HepG2 (cell line): Measurements from ENCODE around the gene KLRK1. TPM values are rescaled to one million over a fixed set of nuclear protein-coding genes. Genes with fewer than 3 reads are reported as not detected.
"Not testable (repeated sequence)": the region's sequence is repeated elsewhere in the genome, so short reads cannot be mapped to it uniquely, and the experiment has no call there.

Experiments
- ATAC-seq: fragments of 200-7000 bp; cut with Tn5 transposase; 3 replicates; pipeline ENCODE4 v1.9.1; 2020; ENCODE audit warnings: mild to moderate bottlenecking, moderate library complexity
- BruUV-seq: library from RNA; stranded (reverse); fragments of 400-500 nt; replicated peaks from 2 replicates; lab custom pipeline; 2021; lab: Mats Ljungman, UMichigan
- CTCF ChIA-PET: fragments of 300-600 bp; formaldehyde crosslinking; extraction: SDS; loops from one replicate; lab custom pipeline; 2021; ENCODE audit warnings: low total read pairs, inconsistent platforms, low intra/inter-chr PET ratio; lab: Yijun Ruan, JAX
- POLR2A ChIA-PET: fragments of 350-600 bp; sonication (Branson Sonifier 250); formaldehyde crosslinking; loops from one replicate; lab custom pipeline; 2020; ENCODE audit warnings: antibody characterized with exemption, inconsistent platforms; lab: Yijun Ruan, JAX
- DNase-seq: peaks from one replicate; pipeline ENCODE4 v3.0.0-alpha.2; 2015; ENCODE audit warnings: low spot score
- FAIRE-seq: peaks from 3 replicates; lab custom pipeline; 2011; peaks lifted over from hg19 to GRCh38; lab: Jason Lieb, UNC
- H2AFZ ChIP-seq: one replicate; pipeline ENCODE4 v1.6.1; 2011; ENCODE audit warnings: low read length, inconsistent platforms
- H3K27ac ChIP-seq: fragments of 300-600 bp; 3 replicates; pipeline ENCODE4 v1.8.0; 2011; ENCODE audit warnings: mixed run types, mild to moderate bottlenecking, mixed read lengths, low read length, inconsistent platforms; ENCODE audit not compliant: insufficient read depth; ENCODE audit errors: extremely low read length
- H3K27me3 ChIP-seq, 2 experiments: fragments of 200-600 bp in 1 of 2; 2 replicates in 1 of 2; 3 replicates in 1 of 2; pipeline versions ENCODE4 v1.6.0 to v1.8.0; 2011; ENCODE audit warnings: low read length in 2 of 2, mild to moderate bottlenecking in 2 of 2, moderate library complexity in 2 of 2, inconsistent platforms in 1 of 2; ENCODE audit not compliant: insufficient read depth in 2 of 2, control insufficient read depth in 1 of 2
- H3K36me3 ChIP-seq, 2 experiments: fragments of 200-600 bp in 1 of 2; replicated peaks in 1 of 2; 2 replicates in 1 of 2; 3 replicates in 1 of 2; pipeline versions ENCODE4 v1.5.1 to v1.8.0; 2011; ENCODE audit warnings: low read length in 2 of 2, inconsistent platforms in 1 of 2; ENCODE audit not compliant: insufficient read depth in 2 of 2, control insufficient read depth in 1 of 2
- H3K4me1 ChIP-seq: 2 replicates; pipeline ENCODE4 v1.5.1; 2012; ENCODE audit warnings: low read length, inconsistent platforms; ENCODE audit not compliant: insufficient read depth
- H3K4me2 ChIP-seq: 2 replicates; pipeline ENCODE4 v1.6.0; 2011; ENCODE audit warnings: low read depth, low read length, inconsistent platforms
- H3K4me3 ChIP-seq, 3 experiments: fragments of 200-600 bp in 1 of 3; sonication (generic), shearing (Covaris generic) in 1 of 3; replicated peaks in 1 of 3; 2 replicates each; pipeline ENCODE4 v1.5.1; 2011 to 2016; ENCODE audit warnings: low read length in 3 of 3, inconsistent platforms in 2 of 3, low read depth in 2 of 3, mild to moderate bottlenecking in 2 of 3, control low read depth in 1 of 3, mixed read lengths in 1 of 3; ENCODE audit not compliant: insufficient read depth in 1 of 3
- H3K79me2 ChIP-seq: one replicate; pipeline ENCODE4 v1.6.1; 2011; ENCODE audit warnings: low read length, inconsistent platforms; ENCODE audit not compliant: insufficient read depth
- H3K9ac ChIP-seq: 2 replicates; pipeline ENCODE4 v1.6.0; 2011; ENCODE audit warnings: mild to moderate bottlenecking, low read depth, low read length, inconsistent platforms; ENCODE audit not compliant: insufficient read depth
- H3K9me3 ChIP-seq: 2 replicates; pipeline ENCODE4 v1.5.1; 2012; ENCODE audit warnings: mild to moderate bottlenecking, low read length
- H4K20me1 ChIP-seq: 2 replicates; pipeline ENCODE4 v1.6.0; 2011; ENCODE audit warnings: inconsistent platforms, mild to moderate bottlenecking, low read length, moderate library complexity; ENCODE audit not compliant: insufficient read depth
- CEBPG ChIP-seq: IDR thresholded peaks from 2 replicates; pipeline ENCODE4 v1.6.1; 2016
- FOSL2 ChIP-seq: sonication (generic); formaldehyde crosslinking; IDR thresholded peaks from 2 replicates; pipeline ENCODE4 v1.4.0; 2020; ENCODE audit warnings: missing genetic modification reagents
- HMG20A ChIP-seq: IDR thresholded peaks from 2 replicates; pipeline ENCODE4 v1.6.1; 2016; ENCODE audit warnings: borderline replicate concordance
- RARA ChIP-seq: IDR thresholded peaks from 2 replicates; pipeline ENCODE4 v1.6.1; 2016; ENCODE audit warnings: missing genetic modification reagents, missing compliant biosample characterization
- SIX1 ChIP-seq: sonication (generic); formaldehyde crosslinking; IDR thresholded peaks from 2 replicates; pipeline ENCODE4 v1.4.0; 2020; ENCODE audit warnings: missing genetic modification reagents, borderline replicate concordance
- ZNF570 ChIP-seq: sonication (generic); formaldehyde crosslinking; IDR thresholded peaks from 2 replicates; pipeline ENCODE4 v1.4.0; 2020; ENCODE audit warnings: mild to moderate bottlenecking, missing genetic modification reagents, borderline replicate concordance
- WGBS: methylation state at CpG from one replicate; pipeline ENCODE4 v1.1.6; 2017; ENCODE audit warnings: low lambda C conversion rate; 5-methylcytosine and 5-hydroxymethylcytosine counted together
- in situ Hi-C: cut with HindIII; loops from 2 replicates; pipeline ENCODE4 v1.10.0; 2017; ENCODE audit warnings: low pct_unique_long_range_greater_than_20kb; ENCODE audit not compliant: extremely low pct_ligation_motif_present
- intact Hi-C: fragments of 100-400 bp; cut with micrococcal nuclease; formaldehyde crosslinking; loops from one replicate; pipeline ENCODE4 v1.10.0; 2022; ENCODE audit not compliant: unreplicated experiment
- polyA plus RNA-seq, 8 experiments: library from polyadenylated mRNA; depleted of rRNA in 3 of 8; stranded (reverse) in 7 of 8; unstranded in 1 of 8; fragments of >200 nt; fragmentation: Illumina TruSeq in 4 of 8; extraction: Trizol in 4 of 8; gene quantifications; 2 replicates each; pipeline versions ENCODE4 v1.2.1 to v1.2.3, GENCODE V29; 2011 to 2016; ENCODE audit warnings: low read depth in 4 of 8, missing spikeins in 1 of 8, mixed read lengths in 1 of 8; ENCODE audit not compliant: insufficient read depth in 1 of 8
- total RNA-seq, 5 experiments: library from RNA; depleted of rRNA; stranded (reverse); fragments of >200 nt; fragmentation: Illumina TruSeq; extraction: Trizol; gene quantifications; 2 replicates each; pipeline ENCODE4 v1.2.3, GENCODE V29; 2016; ENCODE audit warnings: low read depth in 1 of 5
- TF ChIP-seq, protein P1 (sequence below): sonication (generic); formaldehyde crosslinking; IDR thresholded peaks from 2 replicates; pipeline ENCODE4 v1.4.0; 2020; ENCODE audit warnings: mild to moderate bottlenecking, missing genetic modification reagents
- TF ChIP-seq, protein P2 (sequence below): IDR thresholded peaks from 2 replicates; pipeline ENCODE4 v1.4.0; 2020; ENCODE audit warnings: mild to moderate bottlenecking, missing genetic modification reagents
- TF ChIP-seq, protein P3 (sequence below): sonication (generic); formaldehyde crosslinking; IDR thresholded peaks from 2 replicates; pipeline ENCODE4 v1.4.0; 2020; ENCODE audit warnings: missing genetic modification reagents

KLRK1 gene
- total and polyA plus RNA-seq, 2 of the 13 experiments (the other 11 are each of a cell fraction or from before 2014, with no cell fraction given), result not detected

DNA sequence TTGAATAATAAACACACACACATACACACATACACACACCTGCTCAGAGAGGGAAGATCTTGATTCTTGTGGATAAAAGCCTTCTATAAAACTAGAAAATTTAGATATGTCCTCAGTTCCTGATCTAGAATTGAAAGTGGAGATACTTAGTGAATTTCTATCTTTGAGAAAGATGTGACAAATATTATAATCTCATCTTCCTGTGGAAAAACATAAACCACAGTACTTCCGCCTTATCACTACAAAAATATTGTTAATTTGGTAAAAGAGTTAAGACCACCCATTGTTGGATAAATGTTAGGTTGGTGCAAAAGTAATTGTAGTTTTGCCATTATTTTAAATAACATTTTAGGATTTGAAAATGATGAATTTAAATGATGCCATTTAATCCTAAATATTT lies at the start of gene KLRK1 (continued):
- TF ChIP-seq ZNF570, result no peak
- TF ChIP-seq, protein P1, sequence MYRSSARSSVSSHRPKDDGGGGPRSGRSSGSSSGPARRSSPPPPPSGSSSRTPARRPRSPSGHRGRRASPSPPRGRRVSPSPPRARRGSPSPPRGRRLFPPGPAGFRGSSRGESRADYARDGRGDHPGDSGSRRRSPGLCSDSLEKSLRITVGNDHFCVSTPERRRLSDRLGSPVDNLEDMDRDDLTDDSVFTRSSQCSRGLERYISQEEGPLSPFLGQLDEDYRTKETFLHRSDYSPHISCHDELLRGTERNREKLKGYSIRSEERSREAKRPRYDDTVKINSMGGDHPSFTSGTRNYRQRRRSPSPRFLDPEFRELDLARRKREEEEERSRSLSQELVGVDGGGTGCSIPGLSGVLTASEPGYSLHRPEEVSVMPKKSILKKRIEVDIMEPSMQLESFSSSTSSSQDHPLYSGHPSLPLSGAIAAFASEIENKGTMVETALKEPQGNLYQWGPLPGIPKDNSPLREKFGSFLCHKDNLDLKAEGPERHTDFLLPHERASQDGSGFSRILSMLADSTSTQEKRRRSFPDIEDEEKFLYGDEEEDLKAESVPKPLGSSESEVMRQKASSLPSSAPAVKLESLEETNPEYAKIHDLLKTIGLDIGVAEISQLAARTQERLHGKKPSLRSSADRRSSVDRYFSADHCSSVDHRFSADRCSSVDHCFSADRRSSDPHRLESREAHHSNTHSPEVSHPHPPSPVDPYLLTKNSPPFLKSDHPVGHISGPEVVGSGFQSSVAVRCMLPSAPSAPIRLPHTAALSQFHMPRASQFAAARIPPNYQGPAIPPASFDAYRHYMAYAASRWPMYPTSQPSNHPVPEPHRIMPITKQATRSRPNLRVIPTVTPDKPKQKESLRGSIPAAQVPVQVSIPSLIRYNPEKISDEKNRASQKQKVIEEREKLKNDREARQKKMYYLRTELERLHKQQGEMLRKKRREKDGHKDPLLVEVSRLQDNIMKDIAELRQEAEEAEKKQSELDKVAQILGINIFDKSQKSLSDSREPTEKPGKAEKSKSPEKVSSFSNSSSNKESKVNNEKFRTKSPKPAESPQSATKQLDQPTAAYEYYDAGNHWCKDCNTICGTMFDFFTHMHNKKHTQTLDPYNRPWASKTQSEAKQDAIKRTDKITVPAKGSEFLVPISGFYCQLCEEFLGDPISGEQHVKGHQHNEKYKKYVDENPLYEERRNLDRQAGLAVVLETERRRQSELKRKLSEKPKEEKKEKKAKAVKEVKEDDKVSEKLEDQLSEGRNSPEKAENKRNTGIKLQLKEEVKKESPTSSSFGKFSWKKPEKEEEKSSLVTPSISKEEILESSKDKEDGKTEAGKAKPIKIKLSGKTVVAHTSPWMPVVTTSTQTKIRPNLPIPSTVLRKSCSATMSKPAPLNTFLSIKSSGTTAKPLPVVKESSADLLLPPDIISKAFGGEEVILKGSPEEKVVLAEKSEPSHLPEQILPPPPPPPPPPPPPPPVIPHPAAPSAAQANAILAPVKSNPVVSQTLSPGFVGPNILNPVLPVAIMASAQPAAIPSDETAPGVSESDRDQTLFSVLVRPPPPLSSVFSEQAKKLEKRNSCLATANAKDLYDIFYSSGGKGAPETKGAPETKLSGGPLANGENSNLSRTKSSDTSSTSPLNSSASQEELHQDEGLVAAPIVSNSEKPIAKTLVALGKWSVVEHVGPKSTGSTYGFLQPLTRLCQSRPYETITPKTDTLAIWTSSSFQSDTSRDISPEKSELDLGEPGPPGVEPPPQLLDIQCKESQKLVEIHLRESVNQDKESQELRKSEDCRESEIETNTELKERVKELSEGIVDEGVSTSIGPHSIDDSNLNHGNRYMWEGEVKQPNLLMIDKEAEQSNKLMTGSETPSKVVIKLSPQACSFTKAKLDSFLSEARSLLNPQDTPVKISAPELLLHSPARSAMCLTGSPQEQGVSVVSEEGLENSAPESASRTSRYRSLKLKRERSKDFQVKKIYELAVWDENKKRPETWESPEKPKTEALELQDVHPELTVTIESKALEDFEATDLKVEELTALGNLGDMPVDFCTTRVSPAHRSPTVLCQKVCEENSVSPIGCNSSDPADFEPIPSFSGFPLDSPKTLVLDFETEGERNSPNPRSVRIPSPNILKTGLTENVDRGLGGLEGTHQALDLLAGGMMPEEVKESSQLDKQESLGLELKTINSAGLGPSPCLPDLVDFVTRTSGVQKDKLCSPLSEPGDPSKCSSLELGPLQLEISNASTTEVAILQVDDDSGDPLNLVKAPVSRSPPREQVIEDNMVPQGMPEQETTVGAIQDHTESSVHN, result no peak

DNA sequence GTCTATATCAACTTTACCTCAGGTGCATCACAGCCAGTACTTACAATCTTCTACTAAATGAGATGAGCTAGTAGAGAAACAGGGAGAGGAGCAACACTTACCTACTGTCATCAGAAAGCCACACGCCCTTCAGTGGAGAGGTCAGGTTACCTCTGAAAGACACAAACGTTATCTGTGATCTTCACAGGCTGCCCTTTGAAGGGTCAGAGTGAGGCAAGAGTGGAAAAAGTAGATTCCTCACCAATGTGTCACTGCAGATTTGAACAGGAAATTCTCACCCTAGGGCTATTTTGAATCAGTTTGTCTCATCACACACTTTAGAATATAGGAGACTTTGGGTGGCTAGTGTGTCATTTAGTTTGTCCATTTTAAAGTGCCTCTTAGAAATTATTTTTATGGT lies 47.8 kb upstream of the KLRK1 start:
- WGBS, result 0% methylated on average over 1 of the region's 2 CpGs
- FAIRE-seq (peak; percentile 67), ATAC-seq (peak; percentile 79)
- H2AFZ ChIP-seq, H3K4me2 ChIP-seq, H3K79me2 ChIP-seq, H3K27ac ChIP-seq, H3K4me1 ChIP-seq, BruUV-seq, H3K9me3 ChIP-seq, DNase-seq, H3K4me3 ChIP-seq, in situ Hi-C loops, H3K9ac ChIP-seq, CTCF ChIA-PET, intact Hi-C loops, H4K20me1 ChIP-seq, H3K36me3 ChIP-seq, H3K27me3 ChIP-seq, POLR2A ChIA-PET: not testable (repeated sequence)
- TF ChIP-seq, protein P2, sequence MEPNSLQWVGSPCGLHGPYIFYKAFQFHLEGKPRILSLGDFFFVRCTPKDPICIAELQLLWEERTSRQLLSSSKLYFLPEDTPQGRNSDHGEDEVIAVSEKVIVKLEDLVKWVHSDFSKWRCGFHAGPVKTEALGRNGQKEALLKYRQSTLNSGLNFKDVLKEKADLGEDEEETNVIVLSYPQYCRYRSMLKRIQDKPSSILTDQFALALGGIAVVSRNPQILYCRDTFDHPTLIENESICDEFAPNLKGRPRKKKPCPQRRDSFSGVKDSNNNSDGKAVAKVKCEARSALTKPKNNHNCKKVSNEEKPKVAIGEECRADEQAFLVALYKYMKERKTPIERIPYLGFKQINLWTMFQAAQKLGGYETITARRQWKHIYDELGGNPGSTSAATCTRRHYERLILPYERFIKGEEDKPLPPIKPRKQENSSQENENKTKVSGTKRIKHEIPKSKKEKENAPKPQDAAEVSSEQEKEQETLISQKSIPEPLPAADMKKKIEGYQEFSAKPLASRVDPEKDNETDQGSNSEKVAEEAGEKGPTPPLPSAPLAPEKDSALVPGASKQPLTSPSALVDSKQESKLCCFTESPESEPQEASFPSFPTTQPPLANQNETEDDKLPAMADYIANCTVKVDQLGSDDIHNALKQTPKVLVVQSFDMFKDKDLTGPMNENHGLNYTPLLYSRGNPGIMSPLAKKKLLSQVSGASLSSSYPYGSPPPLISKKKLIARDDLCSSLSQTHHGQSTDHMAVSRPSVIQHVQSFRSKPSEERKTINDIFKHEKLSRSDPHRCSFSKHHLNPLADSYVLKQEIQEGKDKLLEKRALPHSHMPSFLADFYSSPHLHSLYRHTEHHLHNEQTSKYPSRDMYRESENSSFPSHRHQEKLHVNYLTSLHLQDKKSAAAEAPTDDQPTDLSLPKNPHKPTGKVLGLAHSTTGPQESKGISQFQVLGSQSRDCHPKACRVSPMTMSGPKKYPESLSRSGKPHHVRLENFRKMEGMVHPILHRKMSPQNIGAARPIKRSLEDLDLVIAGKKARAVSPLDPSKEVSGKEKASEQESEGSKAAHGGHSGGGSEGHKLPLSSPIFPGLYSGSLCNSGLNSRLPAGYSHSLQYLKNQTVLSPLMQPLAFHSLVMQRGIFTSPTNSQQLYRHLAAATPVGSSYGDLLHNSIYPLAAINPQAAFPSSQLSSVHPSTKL (CRISPR knock-in tag), result 0 out of 2 replicates have a peak, but pooled peaks have one; percentile 9
- TF ChIP-seq FOSL2 (CRISPR knock-in tag) (peak; percentile 69), SIX1 (peak; percentile 31; the same call in 1 of the 2 replicates), HMG20A (CRISPR knock-in tag) (peak; percentile 23; the same call in 1 of the 2 replicates), CEBPG (CRISPR knock-in tag) (0 out of 2 replicates have a peak, but pooled peaks have one; percentile 11), RARA (peak; percentile 48; the same call in 1 of the 2 replicates)
- TF ChIP-seq, protein P3, sequence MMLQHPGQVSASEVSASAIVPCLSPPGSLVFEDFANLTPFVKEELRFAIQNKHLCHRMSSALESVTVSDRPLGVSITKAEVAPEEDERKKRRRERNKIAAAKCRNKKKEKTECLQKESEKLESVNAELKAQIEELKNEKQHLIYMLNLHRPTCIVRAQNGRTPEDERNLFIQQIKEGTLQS (CRISPR knock-in tag), result peak; percentile 35; the same call in 1 of the 2 replicates
